NCI-H1048 (cell line): Measurements from ENCODE around the gene SMG6.
"Not testable (repeated sequence)": the region's sequence is repeated elsewhere in the genome, so short reads cannot be mapped to it uniquely, and the experiment has no call there.

Source experiments
- DNase-seq: peaks from one replicate; lab custom pipeline; 2025; lab: John Stamatoyannopoulos, UW

SMG6 gene

GRCh38 chr17:2303204-2304188, at the start of gene SMG6, which contains the start of gene SRR:
Gene SMG6 (minus strand): TSS chr17:2303785. CDS start chr17:2303720, 65 bp downstream.
Gene SRR (plus strand): TSS chr17:2303950. CDS start chr17:2315561, 11,611 bp downstream.
- peak; percentile 75 for DNase-seq

GRCh38 chr17:2351269-2351668, 47.7 kb upstream of the SMG6 start:
- no peak for DNase-seq

DNA sequence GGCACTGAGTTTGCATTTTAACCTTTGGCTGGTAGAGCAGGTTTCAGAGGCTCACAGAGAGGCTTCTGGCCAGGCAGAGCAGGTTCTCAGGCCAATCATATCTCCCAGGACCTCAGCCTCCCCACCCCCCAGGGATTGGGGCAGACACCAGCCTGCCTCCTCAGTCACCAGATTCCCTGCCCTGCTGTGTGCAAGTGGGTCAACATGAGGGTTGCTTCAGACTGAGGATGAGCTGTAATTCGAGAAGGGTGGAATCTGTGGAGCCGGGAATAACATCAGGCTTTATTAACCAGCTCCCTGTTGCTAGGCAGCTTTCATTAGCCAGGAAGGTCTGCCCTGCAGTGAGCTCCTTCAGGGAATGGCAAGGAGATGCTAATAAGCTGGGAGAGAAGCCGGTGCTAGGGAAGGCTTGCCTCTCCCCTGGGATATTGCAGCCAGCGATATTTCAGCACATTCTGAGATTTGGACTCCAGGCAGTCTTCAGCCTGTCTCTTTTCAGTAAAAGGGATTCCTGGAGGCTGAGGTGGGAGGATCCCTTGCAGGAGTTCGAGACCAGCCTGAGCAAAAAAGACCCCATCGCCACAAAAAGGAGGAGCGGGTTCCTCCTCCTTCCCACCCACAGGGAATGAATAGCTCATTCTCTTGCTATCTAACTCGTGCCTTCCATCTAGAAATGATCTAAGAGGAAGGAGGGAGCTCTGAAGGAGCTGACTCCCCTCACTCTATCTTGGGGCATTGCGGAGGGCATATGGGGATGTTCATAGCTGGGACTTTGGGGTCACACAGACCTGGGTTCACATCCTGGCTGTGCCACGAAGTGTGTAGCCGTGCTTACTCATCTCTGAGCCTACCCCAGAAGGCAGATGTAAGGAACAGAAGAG, 44.5 kb upstream of the SMG6 start:
- DNase-seq, result no peak

GRCh38 chr17:2346475-2346874, 42.9 kb upstream of the SMG6 start:
- no peak for DNase-seq

DNA sequence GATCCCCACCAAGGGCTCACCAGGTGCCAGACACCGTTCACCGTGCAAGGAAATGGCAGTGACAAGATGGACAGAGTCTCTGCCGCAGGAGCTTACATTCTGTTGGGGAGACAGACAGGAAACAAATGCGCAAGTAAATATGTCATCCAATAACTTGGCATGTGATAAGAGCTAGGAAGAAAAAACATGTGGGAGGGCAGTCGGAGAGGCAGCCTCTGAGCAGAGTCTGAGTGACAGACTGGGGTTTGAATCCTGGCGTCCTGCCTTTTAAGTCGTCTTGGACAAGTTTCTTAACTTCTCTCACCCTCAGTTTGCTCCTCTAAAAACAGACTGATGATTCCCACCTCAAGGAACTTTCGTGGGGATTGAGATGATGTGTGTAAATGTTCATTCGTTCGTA, 40.9 kb upstream of the SMG6 start:
- no peak for DNase-seq

DNA sequence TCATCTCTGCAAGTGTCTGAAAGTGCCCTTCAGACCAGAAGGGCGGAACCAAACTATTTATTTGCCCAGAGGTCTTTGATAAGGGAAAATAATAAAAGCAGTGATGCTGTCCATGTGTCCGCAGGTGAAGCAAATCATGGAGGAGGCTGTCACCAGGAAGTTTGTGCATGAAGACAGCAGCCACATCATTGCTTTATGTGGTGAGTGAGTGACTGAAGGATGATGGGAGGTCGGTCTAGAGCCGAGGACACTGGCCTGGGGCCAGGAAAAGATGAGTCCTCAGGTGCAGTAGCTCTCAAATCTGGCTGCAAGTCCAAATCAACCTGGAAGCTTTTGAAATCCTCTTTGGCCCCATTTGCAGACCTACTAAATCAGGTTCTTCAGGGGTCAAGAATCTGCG, 39.8 kb upstream of the SMG6 start:
- DNase-seq, result no peak

DNA sequence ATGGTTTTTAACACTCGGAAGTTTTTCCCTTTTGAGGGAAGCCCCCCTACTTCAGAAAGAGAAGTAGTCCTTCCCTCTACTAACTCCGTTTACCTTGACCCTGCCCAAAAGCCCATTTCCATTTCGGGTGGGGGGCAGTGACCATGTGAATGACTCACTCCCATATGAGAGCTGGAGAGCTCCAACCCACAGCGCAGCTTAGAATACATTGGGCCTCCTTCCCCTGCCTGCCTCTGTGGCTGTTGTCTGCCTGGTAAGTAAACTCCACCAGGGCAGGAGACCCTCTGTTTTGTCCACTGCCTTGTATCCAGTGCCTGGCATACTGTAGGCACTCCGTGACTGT, 34.7 kb upstream of the SMG6 start:
- DNase-seq, result no peak

DNA sequence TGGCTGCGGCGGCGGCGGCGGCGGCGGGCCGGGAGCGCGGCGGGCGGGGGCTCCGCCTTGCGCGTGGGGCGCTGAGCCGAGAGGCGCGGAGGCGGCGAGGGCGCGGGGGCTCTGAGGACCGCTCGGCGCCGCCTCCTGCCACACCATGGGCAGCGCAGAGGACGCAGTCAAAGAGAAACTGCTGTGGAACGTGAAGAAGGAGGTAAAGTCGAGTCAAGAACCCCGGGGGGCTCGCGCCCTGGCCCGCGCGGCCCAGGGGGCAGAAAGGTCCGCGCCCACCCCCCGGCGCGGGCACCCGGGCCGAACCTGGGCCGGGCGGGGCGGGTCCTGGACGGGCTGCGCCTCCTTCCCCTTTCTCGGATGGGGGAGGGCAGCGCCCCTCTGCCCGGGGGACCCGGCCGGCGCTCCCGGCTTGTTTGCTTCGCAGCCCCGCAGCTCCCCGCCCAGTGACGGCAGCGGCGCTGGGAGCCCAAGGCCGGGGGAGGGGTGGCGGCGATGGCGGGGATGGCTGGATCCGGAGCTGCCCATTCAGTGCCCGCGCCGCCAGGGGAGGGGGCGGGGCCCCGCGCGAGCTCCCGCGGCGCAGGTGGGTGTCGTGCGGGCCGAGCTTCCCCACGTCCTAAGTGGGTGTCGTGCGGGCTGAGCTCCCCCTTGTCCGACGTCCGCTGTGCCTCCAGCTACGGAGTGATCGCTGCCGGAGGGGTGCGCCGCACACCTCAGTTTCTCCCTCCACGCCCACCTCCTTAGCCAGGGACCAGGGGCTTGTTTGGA, 34.1 kb upstream of the SMG6 start:
- no peak for DNase-seq

DNA sequence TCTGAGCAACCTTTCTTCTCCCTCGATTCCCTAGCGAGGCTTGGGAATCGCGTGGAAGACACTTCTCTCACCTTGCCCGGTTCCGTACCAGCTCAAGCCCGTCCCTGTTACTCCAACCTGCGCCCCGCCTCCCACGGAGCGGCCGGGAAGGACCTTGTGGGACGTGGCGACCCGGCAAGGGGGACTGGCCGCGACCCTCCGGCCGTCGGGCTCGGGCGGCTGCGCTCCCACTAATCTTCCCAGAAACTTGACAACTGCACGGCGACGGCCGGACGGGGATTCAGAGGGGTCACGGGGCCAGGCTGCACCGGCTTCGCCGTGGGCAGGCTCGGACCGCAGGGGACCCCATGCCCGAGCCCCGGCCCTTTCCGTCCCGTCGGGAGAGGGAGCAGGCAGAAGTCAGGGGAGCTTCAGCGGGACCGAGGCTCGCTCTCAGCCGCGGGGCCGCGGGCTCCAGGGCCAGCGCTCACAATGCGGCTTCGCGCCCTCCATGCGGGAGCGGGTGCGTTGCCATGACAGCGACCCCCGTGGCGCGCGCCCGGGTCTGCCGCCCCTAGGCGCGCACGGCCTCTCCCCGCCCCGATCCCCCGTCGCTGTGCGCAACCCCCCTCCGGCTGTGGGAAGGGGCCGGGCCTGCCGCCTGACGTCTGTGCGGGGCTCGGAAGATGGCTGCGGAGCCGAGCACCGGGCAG, 33.4 kb upstream of the SMG6 start, which contains the start of gene SGSM2:
SGSM2 (plus strand) TSS at position 650 of the 692 bp plus-strand sequence. CDS start 188 bp downstream, outside the sequence.
- peak; percentile 52 for DNase-seq

DNA sequence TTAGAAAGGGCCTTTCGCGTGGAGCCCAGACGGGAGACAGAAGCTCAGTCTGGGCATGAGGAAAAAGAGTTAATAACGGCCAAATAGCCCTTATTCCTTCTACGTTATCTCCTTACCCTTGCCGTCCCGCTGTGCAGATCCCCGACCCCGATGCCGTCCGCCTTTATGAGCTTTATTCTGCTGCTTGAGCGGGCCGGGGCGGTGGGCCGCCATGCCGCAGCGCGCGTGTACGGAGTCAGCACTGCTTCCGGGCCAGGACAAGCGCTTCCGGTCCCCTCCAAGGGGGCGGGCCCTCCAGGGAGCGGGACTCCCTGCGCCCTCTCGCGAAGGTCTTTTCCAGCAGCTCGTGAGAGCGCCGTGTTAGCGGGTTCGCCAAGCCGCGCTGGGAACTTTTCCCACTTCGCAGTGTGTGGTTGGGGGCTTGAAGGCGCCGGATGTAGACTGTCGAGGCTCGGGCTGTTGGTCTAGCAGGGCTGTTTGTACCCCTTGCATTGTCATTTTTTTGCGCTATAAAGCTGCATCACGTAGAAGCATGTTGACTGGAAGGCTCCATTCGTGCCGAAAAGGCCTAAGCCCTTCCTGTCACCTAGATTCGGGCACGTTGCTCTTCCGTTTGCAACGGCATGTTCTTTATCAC, 32.7 kb upstream of the SMG6 start, which contains the start of gene TSR1:
TSR1 (minus strand) TSS at position 243 of the 637 bp plus-strand sequence; CDS start at position 213, 30 bp downstream.
- DNase-seq, result peak; percentile 86

DNA sequence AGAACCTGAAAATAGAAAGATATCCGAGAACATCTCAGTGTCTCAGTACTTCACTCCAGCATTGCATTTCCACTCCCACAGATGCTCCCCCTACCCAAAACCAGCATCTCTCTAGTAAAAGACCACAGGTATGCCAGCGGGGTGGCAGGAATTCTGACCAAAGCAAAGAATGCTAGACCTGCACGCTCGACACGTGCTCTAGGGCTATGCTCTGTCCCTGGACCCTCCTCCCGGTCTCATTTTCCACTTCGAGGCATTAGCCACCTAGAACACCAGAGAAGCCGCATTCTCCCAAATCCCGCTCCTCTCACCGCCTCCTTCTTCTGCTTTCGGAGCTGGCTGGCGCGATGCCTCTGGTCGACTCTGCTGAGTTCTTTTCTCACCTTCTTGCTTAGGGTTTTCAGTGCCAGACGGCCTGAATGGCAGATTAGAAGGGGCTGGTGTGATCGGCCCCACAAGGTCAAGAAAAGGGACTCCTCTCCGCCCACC, 32.2 kb upstream of the SMG6 start:
- DNase-seq, result no peak

- DNase-seq, result no peak
Measured at GRCh38 chr17:2331303-2331702, 27.7 kb upstream of the SMG6 start.

DNA sequence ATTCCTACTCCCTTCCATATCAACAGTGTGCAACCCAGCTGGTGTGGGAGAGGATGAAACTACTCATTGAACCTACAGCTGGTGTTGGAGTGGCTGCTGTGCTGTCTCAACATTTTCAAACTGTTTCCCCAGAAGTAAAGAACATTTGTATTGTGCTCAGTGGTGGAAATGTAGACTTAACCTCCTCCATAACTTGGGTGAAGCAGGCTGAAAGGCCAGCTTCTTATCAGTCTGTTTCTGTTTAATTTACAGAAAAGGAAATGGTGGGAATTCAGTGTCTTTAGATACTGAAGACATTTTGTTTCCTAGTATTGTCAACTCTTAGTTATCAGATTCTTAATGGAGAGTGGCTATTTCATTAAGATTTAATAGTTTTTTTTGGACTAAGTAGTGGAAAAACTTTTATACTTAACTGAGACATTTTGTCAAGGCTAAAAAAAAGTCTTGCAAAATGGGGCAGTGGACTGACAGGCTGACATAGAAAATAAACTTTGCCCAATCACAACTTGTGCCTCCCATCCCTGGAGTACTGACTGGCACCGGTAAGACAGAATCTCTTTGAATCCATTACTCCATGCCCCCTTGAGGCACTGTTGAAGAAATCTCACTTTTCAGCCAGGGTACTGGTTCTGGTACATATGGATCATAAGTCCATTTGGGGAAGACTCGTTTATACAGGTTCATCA, 20.2 kb upstream of the SMG6 start:
- DNase-seq, result no peak

- DNase-seq, result no peak
Measured at GRCh38 chr17:2321399-2321798, 17.8 kb upstream of the SMG6 start.

DNA sequence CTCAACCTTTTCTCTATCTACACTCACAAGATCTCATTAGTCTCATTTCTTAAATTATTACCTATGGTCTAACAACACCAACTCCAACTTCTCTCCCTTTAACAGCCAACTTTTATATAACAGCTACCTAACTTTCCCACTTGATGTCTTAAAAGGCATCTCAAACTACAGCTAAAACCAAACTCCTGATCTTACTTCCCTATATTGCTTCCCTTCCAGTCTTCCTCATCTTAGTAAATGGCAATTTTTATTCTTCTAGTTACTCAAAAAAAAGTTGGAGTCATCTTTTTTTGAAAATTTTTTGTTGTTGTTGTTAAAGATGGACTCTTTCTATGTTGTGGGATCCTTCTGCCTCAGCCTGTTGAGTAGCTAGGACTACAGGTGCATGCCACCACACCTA, 15.5 kb upstream of the SMG6 start:
- DNase-seq, result no peak

DNA sequence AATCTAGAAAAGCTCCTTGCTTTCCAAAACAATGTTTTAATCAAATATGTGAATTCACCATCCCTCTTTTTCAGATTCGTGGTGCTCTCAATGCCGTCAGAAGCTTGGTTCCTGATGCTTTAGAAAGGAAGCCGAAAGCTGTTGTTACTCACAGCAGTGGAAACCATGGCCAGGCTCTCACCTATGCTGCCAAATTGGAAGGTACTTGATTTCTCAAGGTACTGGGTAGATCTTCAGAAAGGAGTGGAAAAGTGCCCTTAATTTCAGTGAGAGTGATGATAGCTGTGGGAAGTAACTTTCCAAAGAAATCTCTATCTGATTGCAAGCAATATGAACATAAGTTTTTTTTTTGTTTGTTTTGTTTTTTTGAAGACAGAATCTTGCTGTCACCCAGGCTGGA, 14.2 kb upstream of the SMG6 start:
- no peak for DNase-seq

GRCh38 chr17:2316916-2317205, 13.3 kb upstream of the SMG6 start:
- DNase-seq, result not testable (repeated sequence)

DNA sequence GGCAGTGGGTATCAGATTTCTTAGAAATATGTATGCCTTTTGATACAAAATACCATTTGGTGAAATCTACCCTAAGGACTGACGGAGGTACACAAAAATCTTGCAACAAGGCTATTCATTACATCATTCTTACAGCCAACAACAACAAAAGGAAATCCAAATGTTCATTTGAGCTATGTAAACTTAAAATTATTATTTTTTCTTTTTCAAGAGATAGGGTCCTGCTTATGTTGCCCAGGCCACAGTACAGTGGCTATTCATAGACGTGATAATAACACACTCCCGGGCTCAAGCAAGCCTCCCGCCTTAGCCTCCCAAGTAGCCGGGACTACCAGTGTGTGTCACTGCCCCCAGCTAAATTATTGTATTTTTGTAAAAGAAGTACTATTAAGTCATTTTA, 9.2 kb upstream of the SMG6 start:
- no peak for DNase-seq

GRCh38 chr17:2309338-2310154, 6.0 kb upstream of the SMG6 start:
- no peak for DNase-seq
